G401.6 (cell line): ENCODE results near the gene PML.
"Not testable (repeated sequence)": the region's sequence is repeated elsewhere in the genome, so short reads cannot be mapped to it uniquely, and the experiment has no call there.

Experiments used
- FAIRE-seq: peaks from 2 replicates; lab custom pipeline; 2012; peaks lifted over from hg19 to GRCh38; lab: Jason Lieb, UNC

The PML gene

GRCh38 chr15:74062236-74062635, 67.7 kb downstream of the PML start:
- no peak for FAIRE-seq

- FAIRE-seq: no peak
Measured at GRCh38 chr15:74062671-74063070, 68.2 kb downstream of the PML start.

GRCh38 chr15:74063425-74064146, 69.1 kb downstream of the PML start:
- FAIRE-seq: not testable (repeated sequence)

GRCh38 chr15:74064183-74064582, 69.7 kb downstream of the PML start:
- not testable (repeated sequence) for FAIRE-seq

GRCh38 chr15:74064822-74065221, 70.3 kb downstream of the PML start:
- not testable (repeated sequence) for FAIRE-seq

GRCh38 chr15:74065684-74066411, 71.3 kb downstream of the PML start:
- not testable (repeated sequence) for FAIRE-seq

GRCh38 chr15:74071645-74072044, 77.1 kb downstream of the PML start:
- FAIRE-seq: not testable (repeated sequence)

- not testable (repeated sequence) for FAIRE-seq
Measured at GRCh38 chr15:74072132-74072531, 77.6 kb downstream of the PML start.

- not testable (repeated sequence) for FAIRE-seq
Measured at GRCh38 chr15:74072614-74073337, 78.3 kb downstream of the PML start.

- not testable (repeated sequence) for FAIRE-seq
Measured at GRCh38 chr15:74075781-74076180, 81.3 kb downstream of the PML start.

GRCh38 chr15:74082450-74082849, 87.9 kb downstream of the PML start, which contains the start of gene GOLGA6A:
TSS of gene GOLGA6A (minus strand) at chr15:74082550. CDS start at chr15:74082509, 41 bp downstream.
- not testable (repeated sequence) for FAIRE-seq

GRCh38 chr15:74094567-74094966, 100.1 kb downstream of the PML start:
- not testable (repeated sequence) for FAIRE-seq

- not testable (repeated sequence) for FAIRE-seq
Measured at GRCh38 chr15:74095610-74096009, 101.1 kb downstream of the PML start.

- FAIRE-seq: not testable (repeated sequence)
Measured at GRCh38 chr15:74096753-74097474, 102.4 kb downstream of the PML start.
